IPS-NIHi11 (cell line): ENCODE measurements around the gene BTBD16.
A peak's percentile ranks its signal among the peaks of the same experiment; 100 is the strongest.

ENCODE experiments used
- DNase-seq: peaks from one replicate; pipeline ENCODE4 v3.0.0; 2012; ENCODE audit warnings: mixed read lengths, low spot score

Gene BTBD16

GRCh38 chr10:122316224-122316884, 45.3 kb downstream of the BTBD16 start:
- DNase-seq: no peak

- no peak for DNase-seq
Measured at GRCh38 chr10:122321960-122322359, 50.9 kb downstream of the BTBD16 start.

GRCh38 chr10:122323189-122323588, 52.1 kb downstream of the BTBD16 start:
- DNase-seq: no peak

- no peak for DNase-seq
Measured at GRCh38 chr10:122323941-122324675, 53.0 kb downstream of the BTBD16 start.

GRCh38 chr10:122325235-122325634, 54.1 kb downstream of the BTBD16 start:
- no peak for DNase-seq

- DNase-seq: no peak
Measured at GRCh38 chr10:122326385-122326784, 55.3 kb downstream of the BTBD16 start.

- DNase-seq: no peak
Measured at GRCh38 chr10:122326806-122327205, 55.7 kb downstream of the BTBD16 start.

- DNase-seq: no peak
Measured at GRCh38 chr10:122327237-122328206, 56.4 kb downstream of the BTBD16 start.

- no peak for DNase-seq
Measured at GRCh38 chr10:122328676-122329075, 57.6 kb downstream of the BTBD16 start.

GRCh38 chr10:122329416-122329815, 58.3 kb downstream of the BTBD16 start:
- DNase-seq: no peak

GRCh38 chr10:122331100-122331499, 60.0 kb downstream of the BTBD16 start:
- no peak for DNase-seq

- no peak for DNase-seq
Measured at GRCh38 chr10:122331615-122332446, 60.7 kb downstream of the BTBD16 start.

- DNase-seq: no peak
Measured at GRCh38 chr10:122333037-122333436, 61.9 kb downstream of the BTBD16 start.

- DNase-seq: no peak
Measured at GRCh38 chr10:122336332-122336731, 65.2 kb downstream of the BTBD16 start.

GRCh38 chr10:122336961-122337360, 65.9 kb downstream of the BTBD16 start:
- no peak for DNase-seq

GRCh38 chr10:122338609-122339441, 67.7 kb downstream of the BTBD16 start:
- no peak for DNase-seq

- DNase-seq: no peak
Measured at GRCh38 chr10:122341141-122341810, 70.2 kb downstream of the BTBD16 start.

GRCh38 chr10:122342293-122343134, 71.4 kb downstream of the BTBD16 start:
- peak; percentile 71 for DNase-seq

- DNase-seq: no peak
Measured at GRCh38 chr10:122343135-122343800, 72.2 kb downstream of the BTBD16 start.
